PC-3 (cell line): ENCODE data around the gene PRKRA. TPM values are rescaled to one million over a fixed set of nuclear protein-coding genes. Genes with fewer than 3 reads are reported as not detected.

Source experiments
- ATAC-seq: fragments of 200-7000 bp; cut with Tn5 transposase; 2 replicates; pipeline ENCODE4 v1.9.1; 2020; ENCODE audit warnings: mild to moderate bottlenecking, moderate library complexity
- BruUV-seq: library from RNA; stranded (reverse); fragments of 400-500 nt; replicated peaks from 2 replicates; lab custom pipeline; 2021; lab: Mats Ljungman, UMichigan
- CTCF ChIA-PET: fragments of 300-600 bp; sonication (Branson Sonifier 250); formaldehyde crosslinking; loops from one replicate; lab custom pipeline; 2022; ENCODE audit warnings: antibody characterized with exemption; lab: Charles Lee
- POLR2A ChIA-PET: fragments of 300-600 bp; sonication (Branson Sonifier 250); formaldehyde crosslinking; loops from one replicate; lab custom pipeline; 2022; ENCODE audit warnings: antibody characterized with exemption; ENCODE audit not compliant: unreplicated experiment; lab: Charles Lee
- DNase-seq: peaks from one replicate; pipeline ENCODE4 v3.0.0-alpha.2; 2015
- H2AFZ ChIP-seq: fragments of 300-600 bp; sonication (generic); 2 replicates; pipeline ENCODE4 v1.6.0; 2016; ENCODE audit warnings: antibody characterized with exemption, low read length
- H3F3A ChIP-seq: fragments of 300-600 bp; sonication (generic); one replicate; pipeline ENCODE4 v1.6.0; 2017; ENCODE audit warnings: antibody characterized with exemption, low read length, control low read depth, mild to moderate bottlenecking; ENCODE audit not compliant: unreplicated experiment
- H3K27ac ChIP-seq: fragments of 300-600 bp; sonication (generic); 2 replicates; pipeline ENCODE4 v1.5.1; 2016; ENCODE audit warnings: mild to moderate bottlenecking, low read length
- H3K27me3 ChIP-seq: fragments of 300-600 bp; sonication (generic); 2 replicates; pipeline ENCODE4 v1.6.1; 2016; ENCODE audit warnings: low read length, mixed read lengths
- H3K36me3 ChIP-seq: fragments of 300-600 bp; sonication (generic); 2 replicates; pipeline ENCODE4 v1.6.1; 2016; ENCODE audit warnings: low read depth, mixed run types, low read length, mixed read lengths
- H3K4me1 ChIP-seq: fragments of 300-600 bp; sonication (generic); 2 replicates; pipeline ENCODE4 v1.5.1; 2016; ENCODE audit warnings: low read length; ENCODE audit not compliant: insufficient read depth
- H3K4me2 ChIP-seq: fragments of 300-600 bp; sonication (generic); 2 replicates; pipeline ENCODE4 v1.6.0; 2016; ENCODE audit warnings: low read length
- H3K4me3 ChIP-seq: fragments of 300-600 bp; sonication (generic); 2 replicates; pipeline ENCODE4 v1.5.1; 2016; ENCODE audit warnings: mild to moderate bottlenecking, low read length, mixed read lengths
- H3K79me2 ChIP-seq: fragments of 300-600 bp; sonication (generic); 2 replicates; pipeline ENCODE4 v1.6.1; 2017; ENCODE audit warnings: low read length, mixed read lengths
- H3K9ac ChIP-seq: fragments of 300-600 bp; sonication (generic); 2 replicates; pipeline ENCODE4 v1.6.0; 2016; ENCODE audit warnings: mild to moderate bottlenecking, low read length
- H3K9me2 ChIP-seq: fragments of 300-600 bp; sonication (generic); replicated peaks from 2 replicates; pipeline ENCODE4 v1.6.1; 2016; ENCODE audit warnings: mixed run types, low read length, mixed read lengths
- H3K9me3 ChIP-seq: fragments of 300-600 bp; sonication (generic); 2 replicates; pipeline ENCODE4 v1.6.1; 2016; ENCODE audit warnings: low read length, mixed read lengths
- H4K20me1 ChIP-seq: fragments of 300-600 bp; sonication (generic); 2 replicates; pipeline ENCODE4 v1.6.1; 2016; ENCODE audit warnings: low read length, mixed read lengths
- CTCF ChIP-seq: fragments of 300-600 bp; sonication (generic); conservative IDR thresholded peaks from 2 replicates; pipeline ENCODE4 v1.5.1; 2017; ENCODE audit warnings: antibody characterized with exemption, low read depth, mild to moderate bottlenecking, low read length
- EZH2 ChIP-seq: fragments of 300-600 bp; sonication (generic); IDR thresholded peaks from one replicate; pipeline ENCODE4 v1.6.1; 2017; ENCODE audit warnings: antibody characterized with exemption, mild to moderate bottlenecking, low read length; ENCODE audit not compliant: unreplicated experiment
- EZH2phosphoT487 ChIP-seq: fragments of 300-600 bp; sonication (generic); IDR thresholded peaks from 2 replicates; pipeline ENCODE4 v1.6.1; 2018; ENCODE audit warnings: mild to moderate bottlenecking, antibody characterized with exemption, low read length, borderline replicate concordance
- intact Hi-C: fragments of 100-400 bp; cut with micrococcal nuclease; formaldehyde crosslinking; loops from 2 replicates; pipeline ENCODE4 v1.9.0; 2023
- total RNA-seq: library from RNA; depleted of rRNA; stranded (reverse); fragments of >200 nt; gene quantifications from 2 replicates; pipeline ENCODE4 v1.2.3, GENCODE V29; 2014

Gene PRKRA
- total RNA-seq, 1 experiment from 2014 or later = 78.2 TPM

DNA sequence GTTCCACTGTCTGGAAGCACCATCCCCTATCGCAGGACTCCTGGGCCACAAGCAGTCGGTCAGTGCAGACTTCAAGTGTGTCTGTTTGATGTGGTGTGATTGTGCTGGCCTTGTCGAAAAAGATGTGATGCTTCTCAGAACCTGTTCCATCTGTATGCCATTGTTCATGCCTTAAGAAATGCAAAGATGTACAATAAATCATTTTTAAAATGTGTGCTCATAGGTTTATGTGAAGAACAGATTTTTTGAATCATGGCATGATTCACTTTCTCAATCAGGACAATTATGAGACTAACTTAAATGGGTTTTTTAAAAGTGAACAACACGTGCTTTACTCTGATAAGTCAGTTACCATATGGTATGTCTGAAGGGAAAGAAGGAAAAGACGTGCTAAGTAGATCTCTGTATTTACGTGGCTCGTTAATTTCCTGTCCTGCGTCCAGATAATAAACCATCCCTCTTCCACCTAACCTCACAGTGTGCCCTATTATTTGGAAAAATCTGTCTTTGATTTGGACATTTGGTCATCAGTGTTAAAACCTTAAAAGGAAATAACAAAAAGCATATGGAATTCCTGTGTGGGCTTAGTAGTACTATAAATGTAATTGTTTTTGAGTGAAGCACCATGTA, 54.9 kb downstream of the PRKRA start:
- Histone ChIP-seq H2AFZ (no peak overlapping the region), H3K27me3 (no peaks in the 10 kb centered on the region), H3K9me2 (no peaks in the 10 kb centered on the region), H3F3A (no peaks in the 10 kb centered on the region), H3K4me1 (peaks cover 11% of the 10 kb centered on the region; the same call in 1 of the 2 replicates), H3K9me3 (no peaks in the 10 kb centered on the region), H3K4me3 (no peak overlapping the region), H3K4me2 (no peak overlapping the region), H3K79me2 (no peaks in the 10 kb centered on the region), H3K36me3 (no peaks in the 10 kb centered on the region), H3K9ac (no peak overlapping the region), H3K27ac (no peak overlapping the region), H4K20me1 (no peaks in the 10 kb centered on the region)
- no peak for DNase-seq
- no peak for ATAC-seq
- ChIA-PET POLR2A (no interaction called here), CTCF (interaction anchor here (1.2 kb wide), 1 partner anchor 19 kb away, joined by 7 read pairs; no protein-coding TSS in a partner anchor)
- intact Hi-C loops = loop anchor here (5.0 kb wide), 1 partner anchor 264 kb away; no protein-coding TSS in a partner anchor
- no TSS peak for BruUV-seq
- TF ChIP-seq CTCF = no peak
- no peak for TF ChIP-seq EZH2
- TF ChIP-seq EZH2phosphoT487 = no peak

DNA sequence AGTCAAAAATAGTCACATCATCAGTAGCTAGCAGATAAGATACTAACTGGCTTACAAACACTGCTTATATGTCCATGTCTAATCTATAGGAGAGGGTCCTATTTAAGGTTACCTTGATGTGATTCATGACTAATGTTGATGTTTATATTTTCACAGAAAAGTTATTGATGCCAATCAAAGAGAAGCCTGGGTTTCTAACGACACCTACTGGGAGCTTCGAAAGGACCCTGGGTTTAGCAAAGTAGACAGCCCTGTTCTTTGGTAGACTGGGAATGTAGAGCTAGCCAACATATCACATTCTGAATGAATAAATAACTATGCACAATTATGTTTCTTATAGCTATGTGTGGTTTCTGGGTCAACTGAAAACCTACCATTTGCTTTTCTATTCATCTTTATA, 55.7 kb downstream of the PRKRA start:
- POLR2A ChIA-PET = interaction anchor here (0.6 kb wide), 1 partner anchor 55 kb away, joined by 6 read pairs; no protein-coding TSS in a partner anchor
- H3K79me2 ChIP-seq = no peaks in the 10 kb centered on the region
- ATAC-seq (no peak), DNase-seq (no peak)
- intact Hi-C loops = loop anchor here (5.0 kb wide), 1 partner anchor 263 kb away; no protein-coding TSS in a partner anchor
- CTCF ChIA-PET = no interaction called here
- H3K27ac ChIP-seq = no peak overlapping the region
- BruUV-seq = no TSS peak
- H3K27me3 ChIP-seq = no peaks in the 10 kb centered on the region
- no peaks in the 10 kb centered on the region for H3K9me3 ChIP-seq
- no peaks in the 10 kb centered on the region for H3F3A ChIP-seq
- no peaks in the 10 kb centered on the region for H3K36me3 ChIP-seq
- no peak overlapping the region for H3K4me2 ChIP-seq
- H3K4me1 ChIP-seq = peaks cover 11% of the 10 kb centered on the region; the same call in 1 of the 2 replicates
- no peak overlapping the region for H3K4me3 ChIP-seq
- no peaks in the 10 kb centered on the region for H3K9me2 ChIP-seq
- TF ChIP-seq CTCF = no peak
- TF ChIP-seq EZH2phosphoT487 = no peak
- TF ChIP-seq EZH2 = no peak
- no peak overlapping the region for H2AFZ ChIP-seq
- H4K20me1 ChIP-seq = no peaks in the 10 kb centered on the region
- H3K9ac ChIP-seq = no peak overlapping the region

- POLR2A ChIA-PET = interaction anchor here (0.6 kb wide), 1 partner anchor 55 kb away, joined by 6 read pairs; no protein-coding TSS in a partner anchor
- H3K36me3 ChIP-seq = no peaks in the 10 kb centered on the region
- CTCF ChIA-PET = no interaction called here
These were observed 56.1 kb downstream of the PRKRA start for GRCh38 chr2:178394859-178395258.

More at GRCh38 chr2:178394859-178395258, 56.1 kb downstream of the PRKRA start:
- Histone ChIP-seq H2AFZ (no peak overlapping the region), H3K9me3 (no peaks in the 10 kb centered on the region), H3K4me1 (peaks cover 11% of the 10 kb centered on the region; the same call in 1 of the 2 replicates), H3F3A (no peaks in the 10 kb centered on the region), H3K9ac (no peak overlapping the region), H4K20me1 (no peaks in the 10 kb centered on the region), H3K9me2 (no peaks in the 10 kb centered on the region), H3K4me3 (no peak overlapping the region), H3K4me2 (no peak overlapping the region), H3K27me3 (no peaks in the 10 kb centered on the region), H3K79me2 (no peaks in the 10 kb centered on the region), H3K27ac (no peak overlapping the region)
- TF ChIP-seq CTCF = no peak
- no peak for TF ChIP-seq EZH2
- no peak for TF ChIP-seq EZH2phosphoT487
- no peak for ATAC-seq
- DNase-seq = no peak
- intact Hi-C loops = loop anchor here (5.0 kb wide), 1 partner anchor 263 kb away; no protein-coding TSS in a partner anchor
- BruUV-seq = no TSS peak
